ENCODE results near the gene MFSD12.
A peak's percentile ranks its signal among the peaks of the same experiment; 100 is the strongest.

MFSD12 gene

GRCh38 chr19:3506384-3507340, 50.7 kb downstream of the MFSD12 start:
- peak; percentile 34 for DNase-seq (ENCODE audit: low spot score)

- peak; percentile 99 for DNase-seq (ENCODE audit: low spot score)
Measured at GRCh38 chr19:3505598-3506383, 51.6 kb downstream of the MFSD12 start, which contains the start of gene FZR1. FZR1 (plus strand) TSS chr19:3506311; CDS start chr19:3522990, 16,679 bp downstream.

DNA sequence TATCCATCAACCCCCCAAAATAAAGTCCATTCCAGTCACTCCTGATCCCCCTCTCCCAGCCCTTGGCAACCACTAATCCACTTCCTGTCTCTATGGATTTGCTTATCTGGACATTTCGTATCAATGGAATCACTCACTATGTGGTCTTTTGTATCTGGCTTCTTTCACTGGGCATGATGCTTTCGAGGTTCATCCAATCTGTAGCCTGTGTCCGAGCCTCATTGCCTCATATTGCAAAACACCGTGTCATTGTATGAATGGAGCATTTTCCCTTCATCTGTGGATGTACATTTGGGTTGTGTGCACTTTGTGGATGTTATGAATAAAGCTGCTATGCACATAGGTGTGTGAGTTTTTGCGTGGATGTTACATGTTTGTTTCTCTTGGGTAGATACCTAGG, 52.7 kb downstream of the MFSD12 start:
- DNase-seq (ENCODE audit: low spot score): peak; percentile 30

GRCh38 chr19:3503036-3503572, 54.3 kb downstream of the MFSD12 start:
- no peak for DNase-seq (ENCODE audit: low spot score)

DNA sequence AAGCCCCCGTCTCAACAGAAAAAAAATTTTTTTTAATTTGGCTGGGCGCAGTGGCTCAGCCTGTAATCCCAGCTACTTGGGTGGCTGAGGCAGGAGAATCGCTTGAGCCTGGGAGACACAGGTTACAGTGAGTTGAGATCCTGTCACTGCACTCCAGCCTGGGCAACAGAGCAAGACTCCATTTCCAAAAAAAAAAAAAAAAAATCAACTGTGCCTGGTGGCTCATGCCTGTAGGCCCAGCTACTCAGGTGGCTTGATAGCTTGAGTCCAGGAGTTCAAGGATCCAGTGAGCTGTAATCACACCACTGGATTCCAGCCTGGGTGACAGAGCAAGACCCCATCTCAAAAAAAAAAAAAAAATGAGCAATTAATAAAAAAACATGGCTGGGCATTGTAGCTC, 55.6 kb downstream of the MFSD12 start:
- no peak for DNase-seq (ENCODE audit: low spot score)

GRCh38 chr19:3500429-3501101, 56.8 kb downstream of the MFSD12 start, which contains the start of gene DOHH:
DOHH (minus strand) TSS chr19:3500674; CDS start chr19:3496814, 3,860 bp downstream.
- peak; percentile 98 for DNase-seq (ENCODE audit: low spot score)

GRCh38 chr19:3499738-3500428, 57.5 kb downstream of the MFSD12 start:
- no peak for DNase-seq (ENCODE audit: low spot score)

GRCh38 chr19:3497757-3498520, 59.4 kb downstream of the MFSD12 start:
- no peak for DNase-seq (ENCODE audit: low spot score)

DNA sequence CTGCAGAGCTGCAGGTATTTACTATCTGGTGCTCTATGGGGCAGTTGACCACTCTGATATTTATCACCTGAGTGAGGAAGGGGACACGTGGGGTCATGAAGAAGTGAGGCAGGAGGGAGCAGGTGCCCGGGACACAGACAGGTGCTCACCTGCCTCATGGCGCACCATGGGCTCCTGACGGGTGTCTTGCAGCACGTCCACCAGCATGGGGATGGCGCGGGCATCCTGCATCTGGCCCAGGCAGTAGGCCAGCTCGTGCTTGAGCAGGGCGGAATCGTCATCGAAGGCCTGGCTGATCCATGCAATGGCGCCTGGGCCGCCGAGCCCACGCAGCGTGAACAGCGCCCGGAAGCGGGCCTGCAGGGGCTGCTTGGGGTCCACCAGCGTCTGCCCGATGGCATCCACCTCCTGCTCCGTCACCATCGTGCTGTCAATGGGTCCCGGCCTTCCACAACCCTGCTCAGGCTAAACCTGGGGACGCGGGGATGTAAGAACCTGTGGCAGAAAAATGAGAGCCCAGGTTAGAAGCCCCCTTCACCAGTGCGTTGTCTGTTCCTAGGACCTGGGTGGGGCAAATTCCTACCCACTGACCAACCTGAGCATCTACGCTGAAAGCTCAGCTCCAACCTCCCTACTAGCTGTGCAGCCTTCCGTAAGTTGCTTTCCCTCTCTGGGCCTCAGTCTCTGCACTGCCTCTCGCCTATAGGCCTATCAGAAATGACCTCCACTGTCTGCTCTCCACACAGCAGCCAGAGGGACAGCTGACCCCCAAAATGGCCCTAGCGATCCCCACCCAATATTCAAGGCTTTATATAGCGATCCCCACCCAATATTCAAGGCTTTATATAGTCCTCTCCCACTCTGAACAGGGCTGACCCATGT, 60.8 kb downstream of the MFSD12 start:
- no peak for DNase-seq (ENCODE audit: low spot score)

DNA sequence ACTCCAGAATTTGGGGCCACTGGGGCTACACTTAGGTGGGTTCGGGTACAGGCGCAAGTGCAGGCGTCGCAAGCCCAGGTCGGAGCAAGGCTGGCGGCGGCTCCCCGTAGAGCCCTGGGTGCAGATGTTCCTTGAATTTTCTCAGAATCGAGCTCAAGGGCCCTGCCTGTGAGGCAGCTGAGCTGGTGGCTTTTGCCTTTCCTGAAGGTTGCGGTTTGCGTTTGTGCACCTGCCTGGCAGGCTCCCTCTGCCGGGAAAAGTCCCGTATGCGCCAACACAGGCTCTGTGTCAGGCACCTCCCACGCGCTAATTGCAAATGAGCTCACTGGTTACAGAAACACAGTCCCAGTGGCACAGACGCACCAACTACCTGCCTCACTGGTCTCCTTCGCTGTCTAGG, 62.8 kb downstream of the MFSD12 start:
- no peak for DNase-seq (ENCODE audit: low spot score)
